GM18505 (cell line): ENCODE data around the gene RPTOR.

Source experiments
- ATAC-seq: cut with Tn5 transposase; IDR thresholded peaks from one replicate; pipeline ENCODE4 v1.9.1; 2021; ENCODE audit not compliant: unreplicated experiment
- POLR2A ChIP-seq: IDR thresholded peaks from 4 replicates; pipeline ENCODE4 v1.6.1; 2011; ENCODE audit warnings: borderline replicate concordance; ENCODE audit not compliant: insufficient read depth, insufficient read length; ENCODE audit errors: extremely low read depth

The RPTOR gene

GRCh38 chr17:80664217-80664790 lies 119.7 kb downstream of the RPTOR start:
- no peak for ATAC-seq
- TF ChIP-seq POLR2A = no peak

DNA sequence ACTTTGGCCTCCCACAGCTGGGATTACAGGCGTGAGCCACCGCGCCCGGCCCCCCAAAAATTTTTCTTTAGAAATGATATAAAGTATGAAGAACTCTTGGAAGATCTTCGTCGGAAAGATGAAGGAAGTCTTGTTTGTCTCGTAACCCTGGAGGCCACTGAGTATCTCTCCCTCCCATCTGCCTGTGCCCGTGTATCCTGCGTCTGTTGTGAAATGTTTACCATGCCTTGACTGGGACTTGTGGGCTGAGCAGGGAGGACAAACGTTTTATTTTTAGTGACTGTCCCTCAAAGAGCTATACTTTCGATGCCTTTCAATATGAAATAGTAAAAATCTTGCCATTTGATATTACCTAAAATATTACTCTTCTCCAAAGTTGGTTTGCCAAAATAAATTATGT lies 121.2 kb downstream of the RPTOR start:
- ATAC-seq = no peak

GRCh38 chr17:80666867-80667266 lies 122.2 kb downstream of the RPTOR start:
- TF ChIP-seq POLR2A = no peak
- no peak for ATAC-seq

More for the DNA sequence above, 121.2 kb downstream of the RPTOR start:
- TF ChIP-seq POLR2A = no peak

GRCh38 chr17:80667462-80668277 lies 123.0 kb downstream of the RPTOR start:
- no peak for ATAC-seq
- TF ChIP-seq POLR2A = no peak

DNA sequence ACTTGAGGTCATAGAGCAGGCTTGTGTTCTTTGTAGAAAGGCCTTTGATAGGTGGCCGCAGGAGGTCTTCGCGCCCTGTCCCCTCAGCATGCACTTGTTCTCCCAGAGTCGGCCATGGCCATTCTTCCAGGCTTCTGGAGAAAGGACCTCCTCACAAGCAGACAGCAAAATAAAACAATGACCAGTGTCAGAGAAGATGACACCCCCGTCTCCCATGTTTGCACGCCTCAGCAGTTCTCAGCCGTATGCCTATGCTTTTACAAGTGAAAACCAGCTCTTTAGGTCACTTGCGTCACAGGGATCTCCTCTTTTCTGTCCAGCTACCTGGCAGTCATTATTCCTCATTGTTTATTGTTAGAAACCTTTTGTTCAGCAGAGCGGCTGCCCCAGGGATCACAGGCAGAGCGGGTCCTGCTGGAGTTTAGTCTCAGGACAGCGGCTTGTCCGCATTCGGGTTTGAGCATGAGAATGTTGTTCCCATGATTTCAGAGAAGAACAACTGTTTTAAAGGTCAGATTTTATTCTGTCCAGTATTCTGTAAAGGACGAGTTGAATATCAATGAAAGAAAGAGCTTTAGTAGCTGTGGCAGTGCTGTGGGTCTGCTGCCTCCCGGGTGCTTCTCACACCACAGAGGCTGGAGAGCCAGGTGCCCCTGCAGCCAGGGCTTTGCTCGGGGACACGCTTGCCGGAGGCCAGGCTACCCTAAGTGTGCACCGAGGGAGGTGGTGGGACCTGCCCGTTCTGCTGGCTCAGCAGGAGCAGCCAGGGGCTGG lies 123.9 kb downstream of the RPTOR start:
- no peak for TF ChIP-seq POLR2A
- ATAC-seq = no peak

GRCh38 chr17:80671039-80671824 lies 126.6 kb downstream of the RPTOR start:
- ATAC-seq = no peak
- no peak for TF ChIP-seq POLR2A

DNA sequence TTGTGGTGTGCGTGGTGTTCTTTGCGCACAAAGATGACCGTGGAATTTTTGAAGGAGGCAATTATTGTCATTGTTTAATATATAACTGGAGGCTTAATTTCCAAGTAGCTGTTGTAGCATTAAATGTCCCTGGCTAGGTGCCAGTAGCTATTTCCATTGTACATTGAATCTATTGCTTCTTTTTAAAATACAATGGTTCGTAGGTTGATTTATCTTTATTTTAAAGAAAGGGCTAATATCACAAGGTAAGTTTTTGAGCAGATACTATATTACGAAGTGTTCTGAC lies 127.1 kb downstream of the RPTOR start:
- TF ChIP-seq POLR2A = no peak
- ATAC-seq = no peak

DNA sequence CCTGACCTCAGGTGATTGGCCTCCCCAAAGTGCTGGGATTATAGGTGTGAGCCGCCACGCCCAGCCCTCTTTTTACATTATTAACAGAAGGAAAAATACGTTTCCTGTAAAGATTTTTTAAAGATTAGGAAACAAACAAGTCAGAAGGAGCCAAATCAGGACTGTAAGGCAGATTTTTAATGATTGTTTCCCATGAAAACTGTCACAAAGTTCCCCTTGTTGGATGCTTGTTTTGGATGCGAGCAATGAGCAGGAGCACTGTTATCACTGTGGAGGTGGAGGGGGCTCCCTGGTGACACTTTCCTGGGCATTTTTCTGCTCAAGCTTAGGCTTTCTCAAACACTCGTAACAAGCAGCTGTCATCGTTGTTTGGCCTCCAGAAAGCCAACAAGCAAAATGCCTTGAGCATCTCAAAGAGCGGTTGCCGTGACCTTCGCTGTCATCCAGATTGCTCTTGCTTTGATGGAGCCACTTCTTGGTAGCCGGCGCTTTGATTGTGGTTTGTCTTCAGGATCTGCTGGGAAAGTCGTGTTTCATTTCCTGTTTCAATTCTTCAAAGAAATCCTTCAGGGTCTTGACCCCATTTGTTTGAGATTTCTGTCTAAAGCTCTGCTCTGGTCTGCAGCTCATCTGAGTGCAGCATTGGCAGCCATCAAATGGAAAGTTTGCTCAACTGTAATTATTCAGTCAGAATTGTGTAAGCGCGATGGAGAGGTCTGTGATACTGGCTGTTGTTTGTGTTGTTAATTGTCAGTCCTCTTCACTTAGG lies 128.7 kb downstream of the RPTOR start:
- TF ChIP-seq POLR2A = no peak
- no peak for ATAC-seq

DNA sequence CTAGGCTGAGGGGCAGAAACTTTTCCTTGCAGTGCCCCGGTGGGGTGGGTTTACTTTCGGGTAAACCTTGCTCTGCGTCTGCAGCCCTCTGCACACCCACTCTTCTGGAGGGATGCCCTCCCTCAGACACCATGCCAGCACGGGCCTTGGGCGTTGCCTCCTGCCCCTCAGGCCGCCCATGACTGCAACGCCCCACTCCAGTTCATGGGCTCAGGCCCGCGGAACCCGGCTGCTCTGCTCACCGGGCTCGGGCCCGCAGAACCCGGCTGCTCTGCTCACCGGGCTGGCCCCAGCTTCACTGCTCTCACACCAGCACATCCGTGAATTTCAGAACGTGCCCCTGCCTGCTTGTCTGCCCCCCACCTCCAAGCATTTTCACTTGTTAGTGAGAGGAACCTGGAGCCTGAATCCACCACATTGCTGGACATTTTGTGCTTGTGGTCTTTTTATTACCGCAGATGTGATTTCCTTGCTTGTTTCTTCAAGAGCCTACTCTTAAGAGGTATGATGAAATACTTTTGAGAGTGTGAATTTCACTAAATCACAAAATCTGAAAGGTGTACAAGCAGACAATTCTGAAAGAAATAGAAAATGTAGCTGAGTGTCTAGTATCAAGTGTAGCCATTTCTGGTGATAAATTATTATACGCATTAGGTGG lies 130.9 kb downstream of the RPTOR start:
- no peak for ATAC-seq

DNA sequence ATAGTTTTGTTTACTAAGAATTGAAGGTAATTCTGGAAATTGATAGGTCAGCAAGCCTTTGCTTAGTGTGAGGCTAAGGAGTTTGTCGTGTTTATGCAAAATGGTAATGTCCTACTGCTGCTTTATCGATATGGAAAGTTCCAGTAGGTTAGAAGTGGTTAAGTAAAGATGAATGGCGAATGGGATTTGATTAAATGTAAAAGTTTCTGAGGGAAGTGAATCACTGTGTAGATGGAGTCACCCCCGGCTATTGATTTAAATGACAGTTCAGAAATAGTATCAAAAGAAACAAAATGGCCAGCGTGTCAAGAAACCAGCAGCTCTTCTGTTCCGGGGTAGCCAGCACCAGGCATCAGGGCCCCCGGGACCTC lies 131.4 kb downstream of the RPTOR start:
- ATAC-seq = no peak
- no peak for TF ChIP-seq POLR2A

More for the DNA sequence above, 130.9 kb downstream of the RPTOR start:
- no peak for TF ChIP-seq POLR2A

GRCh38 chr17:80676564-80676963 lies 131.9 kb downstream of the RPTOR start:
- ATAC-seq = no peak
- TF ChIP-seq POLR2A = no peak

DNA sequence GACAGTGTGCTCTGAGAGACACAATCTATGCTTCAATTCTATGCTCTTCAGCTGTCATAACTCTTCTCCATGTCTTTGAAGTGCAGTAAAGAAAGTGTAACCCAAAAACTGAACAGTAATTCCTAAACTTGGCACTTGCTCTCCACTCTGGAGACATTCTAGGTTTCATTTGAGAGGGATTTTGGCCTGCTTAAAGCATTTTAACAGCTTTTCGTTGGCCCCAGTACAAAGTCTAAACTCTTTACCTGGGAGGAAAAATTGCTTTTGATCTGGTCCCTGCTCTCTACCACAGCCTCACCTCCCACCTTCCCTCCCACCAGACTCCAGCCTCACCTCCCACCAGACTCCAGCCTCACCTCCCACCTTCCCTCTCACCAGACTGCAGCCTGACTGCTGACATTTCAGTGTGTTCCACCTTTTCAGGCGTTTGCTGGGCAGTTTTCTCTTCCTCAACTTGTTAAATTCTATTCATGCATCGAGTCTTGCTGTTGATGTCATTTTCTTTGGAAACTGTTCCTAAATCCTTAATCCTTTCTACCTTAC lies 132.6 kb downstream of the RPTOR start:
- ATAC-seq = no peak
- TF ChIP-seq POLR2A = no peak
